Measurements from ENCODE around the gene ABCA4. TPM values are rescaled to one million over a fixed set of nuclear protein-coding genes. Genes with fewer than 3 reads are reported as not detected.
"Not testable (repeated sequence)": the region's sequence is repeated elsewhere in the genome, so short reads cannot be mapped to it uniquely, and the experiment has no call there.

The ABCA4 gene
- total RNA-seq, 4 donors from 2014 or later, result 0.18 to 0.57 TPM; not detected in 2

DNA sequence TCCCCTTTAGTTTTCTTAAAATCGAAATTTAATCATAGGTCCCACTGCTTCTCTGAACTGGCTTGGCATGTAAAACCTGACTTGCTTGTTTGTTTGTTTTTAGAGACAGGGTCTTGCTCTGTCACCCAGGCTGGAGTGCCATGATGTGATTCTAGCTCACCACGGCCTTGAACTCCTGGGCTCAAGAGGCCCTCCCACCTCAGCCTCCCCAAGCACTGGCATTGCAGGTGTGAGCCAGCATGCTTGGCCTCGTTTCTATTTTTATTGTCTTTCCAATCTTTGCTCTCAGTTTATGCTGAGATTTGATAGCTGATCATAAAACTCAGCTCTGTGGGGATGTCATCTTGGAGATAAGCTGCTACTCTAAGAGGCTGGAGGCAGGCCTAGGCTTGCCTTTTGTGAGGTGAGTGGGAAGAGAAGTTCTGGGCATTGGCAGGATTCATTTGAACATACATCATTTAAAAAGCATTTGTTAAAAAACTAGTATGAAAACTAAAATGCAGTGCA lies 160.3 kb downstream of the ABCA4 start:
- 26 to 35% methylated on average over 3 of the region's 3 CpGs for WGBS, 2 donors
- DNase-seq, result no peak
- H3K4me3 ChIP-seq, result no peak overlapping the region
- H3K4me1 ChIP-seq, result peaks cover 10 to 60% (median 25%) of the 10 kb centered on the region in 3 donors
- H3K9me3 ChIP-seq, result peaks cover 0 to 9% (median under 1%) of the 10 kb centered on the region in 3 donors
- no peak for TF ChIP-seq POLR2A (IDR thresholded peaks at IDR 0.05)
- TF ChIP-seq, protein P1, sequence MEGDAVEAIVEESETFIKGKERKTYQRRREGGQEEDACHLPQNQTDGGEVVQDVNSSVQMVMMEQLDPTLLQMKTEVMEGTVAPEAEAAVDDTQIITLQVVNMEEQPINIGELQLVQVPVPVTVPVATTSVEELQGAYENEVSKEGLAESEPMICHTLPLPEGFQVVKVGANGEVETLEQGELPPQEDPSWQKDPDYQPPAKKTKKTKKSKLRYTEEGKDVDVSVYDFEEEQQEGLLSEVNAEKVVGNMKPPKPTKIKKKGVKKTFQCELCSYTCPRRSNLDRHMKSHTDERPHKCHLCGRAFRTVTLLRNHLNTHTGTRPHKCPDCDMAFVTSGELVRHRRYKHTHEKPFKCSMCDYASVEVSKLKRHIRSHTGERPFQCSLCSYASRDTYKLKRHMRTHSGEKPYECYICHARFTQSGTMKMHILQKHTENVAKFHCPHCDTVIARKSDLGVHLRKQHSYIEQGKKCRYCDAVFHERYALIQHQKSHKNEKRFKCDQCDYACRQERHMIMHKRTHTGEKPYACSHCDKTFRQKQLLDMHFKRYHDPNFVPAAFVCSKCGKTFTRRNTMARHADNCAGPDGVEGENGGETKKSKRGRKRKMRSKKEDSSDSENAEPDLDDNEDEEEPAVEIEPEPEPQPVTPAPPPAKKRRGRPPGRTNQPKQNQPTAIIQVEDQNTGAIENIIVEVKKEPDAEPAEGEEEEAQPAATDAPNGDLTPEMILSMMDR (IDR thresholded peaks at IDR 0.05), result no peak
- H3K27me3 ChIP-seq, result no peaks in the 10 kb centered on the region
- no peaks in the 10 kb centered on the region for H3K36me3 ChIP-seq
- intact Hi-C loops (cut with DNase I), result no loop called here
- peak overlapping the region; percentile 32 to 71 (median 65) for H3K27ac ChIP-seq

DNA sequence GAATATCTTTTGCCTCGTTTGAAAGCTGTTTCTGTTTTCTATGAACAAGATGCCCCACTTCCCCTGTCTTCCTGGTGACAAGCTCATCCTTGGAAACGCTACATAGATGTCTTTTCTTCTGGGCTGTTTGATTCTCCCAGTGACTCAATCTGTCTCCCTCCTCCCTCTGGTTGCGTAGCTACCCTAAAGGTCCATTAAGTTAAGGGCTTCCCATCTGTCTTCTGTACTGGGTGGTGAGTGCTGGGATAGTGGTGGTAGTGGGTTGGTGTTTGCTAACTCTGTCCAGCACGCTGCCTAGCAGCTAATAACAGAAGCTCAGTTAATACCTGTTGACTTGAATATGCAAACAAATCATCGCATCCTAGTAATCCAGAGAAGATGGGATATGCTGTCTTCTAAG lies 161.5 kb downstream of the ABCA4 start:
- no peaks in the 10 kb centered on the region for H3K27me3 ChIP-seq
- WGBS, 2 donors, result 63 to 68% methylated on average over 5 of the region's 5 CpGs
- TF ChIP-seq, protein P1 (IDR thresholded peaks at IDR 0.05), result no peak
- TF ChIP-seq POLR2A (IDR thresholded peaks at IDR 0.05), result no peak
- no peak overlapping the region for H3K27ac ChIP-seq
- DNase-seq, result no peak
- no peak overlapping the region for H3K4me3 ChIP-seq
- H3K4me1 ChIP-seq, result peaks cover 10 to 47% (median 17%) of the 10 kb centered on the region in 3 donors
- H3K36me3 ChIP-seq, result no peaks in the 10 kb centered on the region
- peaks cover 0 to 22% (median 6%) of the 10 kb centered on the region in 3 donors for H3K9me3 ChIP-seq
- intact Hi-C loops (cut with DNase I), result no loop called here

DNA sequence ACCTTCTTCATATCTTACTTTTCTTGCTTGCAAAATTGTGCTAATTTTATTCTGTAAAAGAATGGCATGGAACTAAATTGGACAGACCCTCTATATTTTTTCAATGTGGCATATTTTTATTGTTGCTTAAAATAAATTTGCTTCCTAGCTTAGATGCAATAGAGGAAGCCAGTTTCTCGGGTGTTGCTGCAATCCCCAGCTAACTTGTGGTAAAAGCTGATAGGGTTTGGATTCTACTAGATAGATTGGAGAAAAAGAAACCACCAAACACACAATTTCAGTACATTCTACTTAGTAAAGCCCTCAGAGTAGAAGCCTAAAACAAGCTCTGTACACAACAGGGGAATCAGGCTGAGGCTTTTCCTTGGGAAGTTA lies 162.2 kb downstream of the ABCA4 start:
- H3K4me3 ChIP-seq, result no peak overlapping the region
- H3K27ac ChIP-seq, result no peak overlapping the region
- H3K27me3 ChIP-seq, result no peaks in the 10 kb centered on the region
- no peaks in the 10 kb centered on the region for H3K36me3 ChIP-seq
- no peak for DNase-seq
- intact Hi-C loops (cut with DNase I), result no loop called here
- TF ChIP-seq POLR2A (IDR thresholded peaks at IDR 0.05), result no peak
- TF ChIP-seq, protein P1 (IDR thresholded peaks at IDR 0.05), result no peak
- 42 to 54% methylated on average over 1 of the region's 1 CpG for WGBS, 2 donors
- H3K9me3 ChIP-seq, result peaks cover 0 to 23% (median 6%) of the 10 kb centered on the region in 3 donors
- peaks cover 10 to 40% (median 17%) of the 10 kb centered on the region in 3 donors for H3K4me1 ChIP-seq

DNA sequence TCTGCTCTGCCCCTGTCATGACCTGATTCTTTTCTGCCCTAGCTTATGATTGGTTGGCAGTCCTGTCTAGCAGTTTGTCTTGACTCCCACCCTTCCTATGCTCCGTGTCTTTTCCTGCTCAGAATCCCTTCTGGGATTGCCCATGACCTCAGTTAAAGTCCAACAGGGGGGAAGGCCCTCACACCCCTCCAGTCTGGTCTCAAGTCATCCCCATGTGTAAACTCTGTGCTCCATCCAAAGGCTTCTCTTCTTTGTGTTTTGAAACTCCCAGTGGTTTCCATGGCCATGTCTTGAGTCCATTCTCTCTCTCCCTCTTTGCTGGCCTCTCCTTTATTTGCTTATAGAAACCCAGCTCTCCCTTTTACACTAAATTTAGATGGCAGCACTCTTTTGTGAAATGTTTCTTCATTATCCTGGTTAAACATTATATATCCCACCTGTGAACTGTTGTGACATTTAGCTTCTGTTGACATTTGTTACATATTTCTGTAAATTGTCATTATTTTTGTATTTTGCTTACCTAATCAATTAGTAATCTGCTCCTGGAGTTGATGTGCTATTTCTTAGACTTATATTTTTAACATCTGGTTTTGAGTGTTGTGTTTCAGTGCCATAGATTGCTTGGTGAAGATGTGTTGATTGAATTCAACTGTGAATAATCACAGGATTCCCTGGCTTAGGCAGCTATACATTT lies 162.8 kb downstream of the ABCA4 start:
- intact Hi-C loops (cut with DNase I), result no loop called here
- DNase-seq, result no peak
- peaks cover 0 to 23% (median 6%) of the 10 kb centered on the region in 3 donors for H3K9me3 ChIP-seq
- WGBS, 2 donors, result 56 to 84% methylated on average over 1 of the region's 1 CpG
- no peak overlapping the region for H3K4me3 ChIP-seq
- no peak overlapping the region for H3K27ac ChIP-seq
- TF ChIP-seq POLR2A (IDR thresholded peaks at IDR 0.05), result no peak
- TF ChIP-seq, protein P1 (IDR thresholded peaks at IDR 0.05), result no peak
- H3K4me1 ChIP-seq, result peaks cover 10 to 35% (median 17%) of the 10 kb centered on the region in 3 donors
- no peaks in the 10 kb centered on the region for H3K27me3 ChIP-seq
- no peaks in the 10 kb centered on the region for H3K36me3 ChIP-seq

DNA sequence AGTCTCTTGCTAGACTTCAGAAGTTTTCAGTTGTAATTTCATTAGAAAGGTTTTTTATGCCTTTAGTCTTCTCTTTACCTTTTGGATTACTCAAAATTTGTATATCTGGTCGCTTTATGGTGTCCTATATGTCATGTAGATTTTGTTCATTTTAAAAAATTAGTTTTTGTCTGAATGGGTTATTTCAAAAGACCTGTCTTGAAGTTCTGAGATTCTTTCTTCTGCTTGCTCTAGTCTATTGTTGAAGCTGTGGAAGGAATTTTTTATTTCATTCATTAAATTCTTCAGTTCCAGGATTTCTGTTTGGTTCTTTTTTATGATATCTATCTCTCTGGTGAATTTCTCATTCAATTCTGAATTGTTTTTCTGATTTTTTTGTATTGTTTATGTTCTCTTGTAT lies 165.2 kb downstream of the ABCA4 start:
- TF ChIP-seq, protein P1 (IDR thresholded peaks at IDR 0.05), result no peak
- TF ChIP-seq POLR2A (IDR thresholded peaks at IDR 0.05), result no peak
- Histone ChIP-seq H3K27me3 (no peaks in the 10 kb centered on the region), H3K9me3 (peaks cover 0 to 26% (median 6%) of the 10 kb centered on the region in 3 donors), H3K27ac (no peak overlapping the region), H3K4me1 (peaks cover 4 to 10% (median 9%) of the 10 kb centered on the region in 3 donors), H3K4me3 (no peak overlapping the region), H3K36me3 (no peaks in the 10 kb centered on the region)
- intact Hi-C loops (cut with DNase I), result no loop called here
- 64 to 81% methylated on average over 1 of the region's 1 CpG for WGBS, 2 donors
- no peak for DNase-seq

DNA sequence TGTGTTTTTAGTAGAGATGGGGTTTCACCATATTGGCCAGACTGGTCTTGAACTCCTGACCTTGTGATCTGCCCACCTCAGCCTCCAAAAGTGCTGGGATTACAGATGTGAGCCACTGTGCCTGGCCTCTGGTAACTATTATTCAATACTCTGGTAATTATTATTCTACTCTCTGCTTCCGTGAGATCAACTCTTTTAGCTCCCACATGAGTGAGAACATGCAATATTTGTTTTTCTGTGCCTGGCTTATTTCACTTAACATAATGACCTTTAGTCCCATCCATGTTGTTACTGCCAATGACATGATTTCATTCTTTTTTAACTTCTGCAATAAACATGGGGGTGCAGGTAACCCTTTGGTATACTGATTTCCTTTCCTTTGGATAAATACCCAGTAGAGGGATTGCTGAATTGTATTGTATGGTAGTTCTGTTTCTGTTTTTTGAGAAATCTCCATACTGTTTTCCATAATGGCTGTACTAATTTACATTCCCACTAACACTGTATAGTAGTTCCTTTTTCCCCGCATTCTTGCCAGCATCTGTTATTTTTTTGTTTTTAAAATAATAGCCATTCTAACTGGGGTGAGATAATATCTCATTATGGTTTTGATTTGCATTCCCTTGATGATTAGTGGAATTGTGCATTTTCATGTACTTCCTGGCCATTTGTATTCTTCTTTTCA lies 173.8 kb downstream of the ABCA4 start:
- H3K36me3 ChIP-seq; H3K9me3 ChIP-seq; H3K27me3 ChIP-seq; H3K4me3 ChIP-seq; intact Hi-C loops (cut with DNase I); DNase-seq; H3K27ac ChIP-seq: not testable (repeated sequence)
- WGBS, 2 donors, result 84 to 92% methylated on average over 2 of the region's 2 CpGs
- H3K4me1 ChIP-seq, result peaks cover 0 to 13% (median 0%) of the 10 kb centered on the region in 3 donors
